Hematopoietic multipotent progenitor cell (in vitro differentiated cells): ENCODE measurements around the gene N4BP2. TPM values are rescaled to one million over a fixed set of nuclear protein-coding genes. Genes with fewer than 3 reads are reported as not detected.
"Not testable (repeated sequence)": the region's sequence is repeated elsewhere in the genome, so short reads cannot be mapped to it uniquely, and the experiment has no call there.

ENCODE experiments used
- DNase-seq, 3 donors: peaks; one replicate each; pipeline ENCODE4 v3.0.0-alpha.2; 2011 to 2015; ENCODE audit warnings: low read depth in 2 of 3, low spot score in 2 of 3
- total RNA-seq: library from RNA; depleted of rRNA; stranded (reverse); fragments of >200 nt; gene quantifications from one replicate; pipeline ENCODE4 v1.2.3, GENCODE V29; 2012

N4BP2 gene
- total RNA-seq, 1 donor: 14.3 TPM

GRCh38 chr4:40086421-40086820, 29.8 kb downstream of the N4BP2 start:
- DNase-seq: no peak

GRCh38 chr4:40087799-40088366, 31.2 kb downstream of the N4BP2 start:
- no peak for DNase-seq

GRCh38 chr4:40093400-40093799, 36.8 kb downstream of the N4BP2 start:
- not testable (repeated sequence) for DNase-seq

GRCh38 chr4:40099010-40099409, 42.4 kb downstream of the N4BP2 start:
- DNase-seq: no peak

GRCh38 chr4:40107150-40107549, 50.5 kb downstream of the N4BP2 start:
- not testable (repeated sequence) for DNase-seq

GRCh38 chr4:40112027-40112792, 55.6 kb downstream of the N4BP2 start:
- no peak for DNase-seq

- DNase-seq: no peak
Observed at GRCh38 chr4:40114206-40114605, 57.6 kb downstream of the N4BP2 start.

GRCh38 chr4:40118861-40119260, 62.2 kb downstream of the N4BP2 start:
- no peak for DNase-seq

GRCh38 chr4:40119344-40119743, 62.7 kb downstream of the N4BP2 start:
- no peak for DNase-seq

GRCh38 chr4:40121515-40121914, 64.9 kb downstream of the N4BP2 start:
- peak in 2 of 3 donors; percentile 81 to 85 for DNase-seq

- DNase-seq: no peak
Observed at GRCh38 chr4:40122941-40123340, 66.3 kb downstream of the N4BP2 start.

- peak in 1 of 3 donors; percentile 28 for DNase-seq
Observed at GRCh38 chr4:40124690-40125089, 68.0 kb downstream of the N4BP2 start.

GRCh38 chr4:40130401-40131036, 73.9 kb downstream of the N4BP2 start:
- DNase-seq: no peak

- no peak for DNase-seq
Observed at GRCh38 chr4:40132816-40133215, 76.2 kb downstream of the N4BP2 start.

GRCh38 chr4:40134206-40134917, 77.7 kb downstream of the N4BP2 start:
- no peak for DNase-seq

GRCh38 chr4:40136202-40136601, 79.6 kb downstream of the N4BP2 start:
- not testable (repeated sequence) for DNase-seq

GRCh38 chr4:40140196-40140595, 83.5 kb downstream of the N4BP2 start:
- no peak for DNase-seq

GRCh38 chr4:40140597-40140996, 83.9 kb downstream of the N4BP2 start:
- DNase-seq: not testable (repeated sequence)

- DNase-seq: no peak
Observed at GRCh38 chr4:40143926-40144508, 87.4 kb downstream of the N4BP2 start.

GRCh38 chr4:40144716-40145115, 88.1 kb downstream of the N4BP2 start:
- DNase-seq: no peak

- not testable (repeated sequence) for DNase-seq
Observed at GRCh38 chr4:40147490-40147889, 90.8 kb downstream of the N4BP2 start.
